ENCODE measurements around the gene PTPRF.

Gene PTPRF

GRCh38 chr1:43507296-43508295 is 23.1 kb upstream of the PTPRF start:
- TF ChIP-seq ZNF274 (IDR thresholded peaks at IDR 0.05; ENCODE audit: low read depth, low read length): no peak
- H3K4me3 ChIP-seq (ENCODE audit: low read length): no peak overlapping the region

DNA sequence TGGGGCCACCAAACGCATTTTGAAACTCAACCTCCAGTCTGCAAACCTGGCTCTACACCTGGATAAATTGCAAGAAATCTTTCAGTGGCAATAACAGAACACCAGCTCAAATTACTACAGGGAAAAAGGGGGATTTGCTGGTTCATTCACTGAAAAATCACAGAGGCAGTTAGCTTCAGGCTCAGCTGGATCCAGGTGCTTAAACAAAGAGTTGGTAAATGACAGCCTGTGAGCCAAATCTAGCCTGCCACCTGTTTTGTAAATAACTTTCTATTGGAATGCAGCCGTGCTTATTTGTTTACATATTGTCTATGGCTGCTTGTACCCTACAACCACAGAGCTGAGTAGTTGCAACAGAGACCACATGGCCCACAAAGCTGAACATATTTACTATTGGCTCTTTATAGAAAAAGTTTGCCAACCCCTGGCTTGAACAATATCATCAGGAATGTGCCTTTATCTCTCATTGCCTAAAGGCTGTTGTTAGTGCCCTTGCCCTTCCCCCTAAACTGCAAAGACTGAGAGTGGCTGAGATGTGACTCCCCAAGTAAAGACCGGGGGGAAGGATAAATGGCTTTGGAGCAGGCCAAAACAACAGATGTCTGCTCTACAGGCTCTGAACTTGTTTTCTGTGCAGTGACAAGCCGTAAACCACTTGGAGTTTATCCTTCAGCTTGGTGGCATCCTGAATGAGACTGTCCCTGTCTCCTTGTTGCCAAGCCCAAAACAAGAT is 21.5 kb upstream of the PTPRF start:
- no peak overlapping the region for H3K4me3 ChIP-seq (ENCODE audit: low read length)
- TF ChIP-seq ZNF274 (IDR thresholded peaks at IDR 0.05; ENCODE audit: low read depth, low read length): no peak

GRCh38 chr1:43509740-43510375 is 20.8 kb upstream of the PTPRF start:
- no peak overlapping the region for H3K4me3 ChIP-seq (ENCODE audit: low read length)
- TF ChIP-seq ZNF274 (IDR thresholded peaks at IDR 0.05; ENCODE audit: low read depth, low read length): no peak

- no peak for TF ChIP-seq ZNF274 (IDR thresholded peaks at IDR 0.05; ENCODE audit: low read depth, low read length)
- no peak overlapping the region for H3K4me3 ChIP-seq (ENCODE audit: low read length)
Observed at GRCh38 chr1:43510621-43511020, 20.1 kb upstream of the PTPRF start.

GRCh38 chr1:43511394-43511793 is 19.3 kb upstream of the PTPRF start:
- TF ChIP-seq ZNF274 (IDR thresholded peaks at IDR 0.05; ENCODE audit: low read depth, low read length): no peak
- H3K4me3 ChIP-seq (ENCODE audit: low read length): no peak overlapping the region

- H3K4me3 ChIP-seq (ENCODE audit: low read length): no peak overlapping the region
- no peak for TF ChIP-seq ZNF274 (IDR thresholded peaks at IDR 0.05; ENCODE audit: low read depth, low read length)
Observed at GRCh38 chr1:43512133-43512532, 18.6 kb upstream of the PTPRF start.

DNA sequence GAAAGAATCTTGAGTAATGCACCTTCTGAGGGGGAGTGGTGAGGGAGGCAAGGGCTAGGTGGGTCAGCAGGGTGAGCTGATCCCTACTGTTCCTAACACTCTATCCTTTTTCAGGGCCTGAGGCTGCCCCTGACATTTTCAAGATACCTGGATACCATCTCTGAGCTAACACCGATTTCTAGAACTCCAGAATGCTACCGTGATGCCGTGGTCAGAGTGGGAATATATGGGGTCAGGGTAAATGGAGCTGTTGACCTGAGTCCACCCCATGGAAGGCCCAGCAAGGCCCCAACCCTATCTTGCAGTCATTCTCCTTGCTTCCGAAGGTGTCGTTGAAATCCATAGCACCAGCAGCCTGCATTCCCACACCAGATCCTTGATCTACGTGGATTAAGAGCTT is 18.0 kb upstream of the PTPRF start:
- no peak for TF ChIP-seq ZNF274 (IDR thresholded peaks at IDR 0.05; ENCODE audit: low read depth, low read length)
- H3K4me3 ChIP-seq (ENCODE audit: low read length): no peak overlapping the region

DNA sequence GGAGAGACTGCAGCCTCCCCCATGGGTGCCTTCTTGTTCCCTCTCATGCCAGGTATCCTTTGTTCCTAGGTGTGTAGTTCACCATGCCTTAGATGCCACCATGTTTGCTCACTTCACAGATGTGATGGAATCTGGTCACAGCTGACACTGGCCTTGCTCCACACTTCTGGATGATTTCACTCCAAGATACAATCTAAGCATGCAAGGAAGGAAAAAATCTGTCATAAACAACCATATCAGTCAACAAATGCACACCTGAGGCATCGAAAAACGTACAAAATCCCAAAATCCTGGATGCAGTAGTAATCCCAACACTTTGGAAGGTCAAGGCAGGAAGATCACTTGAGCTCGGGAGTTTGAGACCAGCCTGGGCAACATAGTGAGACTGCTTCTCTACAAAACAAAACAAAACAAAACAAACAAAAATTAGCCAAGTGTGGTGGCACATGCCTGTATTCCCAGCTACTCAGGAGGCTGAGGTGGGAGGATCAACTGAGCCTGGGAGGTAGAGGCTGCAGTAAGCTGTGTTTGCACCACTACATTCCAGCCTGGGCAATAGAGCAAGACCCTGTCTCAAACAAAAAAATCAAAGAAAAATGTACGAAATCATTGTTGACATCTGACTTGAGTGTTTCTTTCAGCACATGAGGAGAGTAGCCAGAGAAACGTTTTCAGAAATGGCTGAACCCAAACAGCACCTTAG is 17.1 kb upstream of the PTPRF start:
- H3K4me3 ChIP-seq (ENCODE audit: low read length): no peak overlapping the region
- TF ChIP-seq ZNF274 (IDR thresholded peaks at IDR 0.05; ENCODE audit: low read depth, low read length): no peak

GRCh38 chr1:43518935-43519686 is 11.6 kb upstream of the PTPRF start:
- H3K4me3 ChIP-seq (ENCODE audit: low read length): no peak overlapping the region
- no peak for TF ChIP-seq ZNF274 (IDR thresholded peaks at IDR 0.05; ENCODE audit: low read depth, low read length)

- H3K4me3 ChIP-seq (ENCODE audit: low read length): no peak overlapping the region
- no peak for TF ChIP-seq ZNF274 (IDR thresholded peaks at IDR 0.05; ENCODE audit: low read depth, low read length)
Observed at GRCh38 chr1:43520100-43520778, 10.4 kb upstream of the PTPRF start.

GRCh38 chr1:43521078-43521477 is 9.6 kb upstream of the PTPRF start:
- H3K4me3 ChIP-seq (ENCODE audit: low read length): no peak overlapping the region
- TF ChIP-seq ZNF274 (IDR thresholded peaks at IDR 0.05; ENCODE audit: low read depth, low read length): no peak

- no peak for TF ChIP-seq ZNF274 (IDR thresholded peaks at IDR 0.05; ENCODE audit: low read depth, low read length)
- H3K4me3 ChIP-seq (ENCODE audit: low read length): no peak overlapping the region
Observed at GRCh38 chr1:43521756-43522155, 8.9 kb upstream of the PTPRF start.

DNA sequence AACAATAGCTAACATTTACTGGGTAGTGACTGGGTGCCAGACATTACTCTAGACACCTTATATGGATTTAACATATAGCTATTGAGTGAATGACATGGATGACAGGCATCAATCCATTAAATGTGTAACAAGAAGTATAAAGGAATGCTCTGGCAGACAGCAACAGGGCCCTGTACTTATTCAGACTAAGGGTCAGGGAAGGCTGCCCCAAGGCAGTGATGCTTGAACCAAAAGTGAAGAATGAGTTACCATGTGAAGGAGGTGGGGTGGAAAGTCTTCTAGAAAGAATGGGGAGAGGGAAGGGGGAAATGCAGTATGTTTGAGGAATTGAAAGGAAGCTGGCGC is 8.3 kb upstream of the PTPRF start:
- TF ChIP-seq ZNF274 (IDR thresholded peaks at IDR 0.05; ENCODE audit: low read depth, low read length): no peak
- H3K4me3 ChIP-seq (ENCODE audit: low read length): no peak overlapping the region
